Measurements from ENCODE around the gene MEAF6.

DNA sequence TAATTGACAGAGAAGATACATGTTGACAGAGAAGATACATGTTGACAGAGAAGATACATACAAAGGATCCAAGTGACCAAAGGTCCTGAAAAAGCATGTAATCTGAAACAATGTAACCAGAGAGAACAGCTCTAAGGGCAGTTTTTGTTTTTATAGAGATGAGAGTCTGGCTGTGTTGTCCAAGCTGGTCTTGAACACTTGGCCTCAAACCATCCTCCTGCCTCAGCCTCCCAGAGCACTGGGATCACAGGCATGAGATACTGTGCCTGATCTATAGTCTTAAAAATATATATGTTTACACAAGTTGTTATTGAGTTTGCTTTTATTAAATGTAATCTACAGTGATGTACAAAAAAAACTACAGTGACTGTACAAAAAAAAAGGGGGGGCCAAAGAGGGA, 12.5 kb downstream of the MEAF6 start:
- TF ChIP-seq ZBTB7A (IDR thresholded peaks at IDR 0.05; ENCODE audit: low read depth) (no peak), RAD21 (IDR thresholded peaks at IDR 0.05; ENCODE audit: low read depth) (no peak), CEBPB (IDR thresholded peaks at IDR 0.05) (no peak), EP300 (IDR thresholded peaks at IDR 0.05; ENCODE audit: borderline replicate concordance) (no peak), CREB1 (IDR thresholded peaks at IDR 0.05; ENCODE audit: low read depth) (no peak)
- TF ChIP-seq, protein P1, sequence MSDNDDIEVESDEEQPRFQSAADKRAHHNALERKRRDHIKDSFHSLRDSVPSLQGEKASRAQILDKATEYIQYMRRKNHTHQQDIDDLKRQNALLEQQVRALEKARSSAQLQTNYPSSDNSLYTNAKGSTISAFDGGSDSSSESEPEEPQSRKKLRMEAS (IDR thresholded peaks at IDR 0.05): no peak
